ENCODE measurements around the gene ANKRD40. TPM values are rescaled to one million over a fixed set of nuclear protein-coding genes. Genes with fewer than 3 reads are reported as not detected.

The ANKRD40 gene
- total RNA-seq, 1 experiment from 2014 or later, result 42.0 TPM

Other genes starting within 250 kb of the ANKRD40 start
- gene CHAD, start 239.0 kb downstream of the ANKRD40 start, total RNA-seq (2014; rRNA removed; shearing (Covaris generic)), result not detected in 2 replicates
- gene RSAD1, start 229.1 kb downstream of the ANKRD40 start, total RNA-seq (2014; rRNA removed; shearing (Covaris generic)), result 28.4 and 38.1 TPM in 2 replicates
- 0.62 and 3.2 TPM in 2 replicates for gene MYCBPAP, start 199.5 kb downstream of the ANKRD40 start, total RNA-seq (2014; rRNA removed; shearing (Covaris generic))
- gene EPN3, start 175.2 kb downstream of the ANKRD40 start, total RNA-seq (2014; rRNA removed; shearing (Covaris generic)), result 0.07 and 0.87 TPM in 2 replicates
- gene SPATA20, start 160.7 kb downstream of the ANKRD40 start, total RNA-seq (2014; rRNA removed; shearing (Covaris generic)), result 31.0 and 42.6 TPM in 2 replicates
- 1.5 and 1.9 TPM in 2 replicates for gene CACNA1G, start 147.2 kb downstream of the ANKRD40 start, total RNA-seq (2014; rRNA removed; shearing (Covaris generic))
- gene ABCC3, start 73.0 kb downstream of the ANKRD40 start, total RNA-seq (2014; rRNA removed; shearing (Covaris generic)), result 0.33 and 0.48 TPM in 2 replicates
- gene LUC7L3, start 11.7 kb upstream of the ANKRD40 start, total RNA-seq (2014; rRNA removed; shearing (Covaris generic)), result 45.4 and 76.9 TPM in 2 replicates
- gene ANKRD40CL, start 59.6 kb upstream of the ANKRD40 start, total RNA-seq (2014; rRNA removed; shearing (Covaris generic)), result not detected in 2 replicates
- not detected in 2 replicates for gene WFIKKN2, start 127.7 kb upstream of the ANKRD40 start, total RNA-seq (2014; rRNA removed; shearing (Covaris generic))
- gene TOB1, start 158.4 kb upstream of the ANKRD40 start, total RNA-seq (2014; rRNA removed; shearing (Covaris generic)), result 5.2 and 8.6 TPM in 2 replicates